Left lung (tissue), 8 donors: Measurements from ENCODE around the gene PTMS. TPM values are rescaled to one million over a fixed set of nuclear protein-coding genes. Genes with fewer than 3 reads are reported as not detected.

Source experiments
- polyA plus RNA-seq, 6 donors: library from polyadenylated mRNA; unstranded; fragments of 120-200 nt; gene quantifications; one replicate each; pipeline ENCODE4 v1.2.1, GENCODE V29; 2013; ENCODE audit not compliant: insufficient read length in 6 of 6
- total RNA-seq, 2 donors: library from RNA; stranded (reverse); fragmentation: NEBNext Ultra II Directional; extraction: Animal tissue kit (Norgen Biotek cat#: 25700); gene quantifications; one replicate each; pipeline ENCODE4 v1.2.1, GENCODE V29; 2021
- donor health status: DM: no; HTN: yes; CAD: no.
- donor health status: DM: no; HTN: no; CAD: no.

Gene PTMS
- total and polyA plus RNA-seq, 8 donors: 276 to 843 (median 669) TPM

Other genes starting within 250 kb of the PTMS start
- gene GAPDH, start 231.8 kb upstream of the PTMS start, total RNA-seq: 1,000 to 10,000 TPM; 1,126 to 2,070 TPM
- gene GAPDH, start 231.8 kb upstream of the PTMS start, polyA plus RNA-seq: 1,000 to 10,000 TPM; 1,473 to 1,774 (median 1,660) TPM
- 10 to 100 TPM; 15.2 to 27.9 TPM for gene IFFO1, start 210.3 kb upstream of the PTMS start, total RNA-seq
- 10 to 100 TPM; 14.5 to 24.7 (median 18.6) TPM for gene IFFO1, start 210.3 kb upstream of the PTMS start, polyA plus RNA-seq
- gene NOP2, start 198.1 kb upstream of the PTMS start, total RNA-seq: 10 to 100 TPM; 23.4 to 48.1 TPM
- gene NOP2, start 198.1 kb upstream of the PTMS start, polyA plus RNA-seq: 10 to 100 TPM; 20.6 to 39.2 (median 27.2) TPM
- gene CHD4, start 159.0 kb upstream of the PTMS start, total RNA-seq: 100 to 1,000 TPM; 159 to 171 TPM
- 100 to 1,000 TPM; 200 to 252 (median 234) TPM for gene CHD4, start 159.0 kb upstream of the PTMS start, polyA plus RNA-seq
- 1 to 10 TPM; 1.5 to 2.0 TPM for gene LPAR5, start 130.4 kb upstream of the PTMS start, total RNA-seq
- gene LPAR5, start 130.4 kb upstream of the PTMS start, polyA plus RNA-seq: 1 to 10 TPM; 1.1 to 1.8 (median 1.4) TPM
- 1 to 10 TPM; 4.9 to 6.3 TPM for gene ACRBP, start 118.9 kb upstream of the PTMS start, total RNA-seq
- 1 to 10 TPM; 5.4 to 8.2 (median 6.4) TPM for gene ACRBP, start 118.9 kb upstream of the PTMS start, polyA plus RNA-seq
- 10 to 100 TPM; 23.1 to 38.0 TPM for gene ING4, start 103.2 kb upstream of the PTMS start, total RNA-seq
- 100 to 1,000 TPM in 4 of 6 donors, 10 to 100 TPM in 2; 88.3 to 113 (median 101) TPM for gene ING4, start 103.2 kb upstream of the PTMS start, polyA plus RNA-seq
- 10 to 100 TPM; 39.3 to 55.0 TPM for gene ZNF384, start 77.0 kb upstream of the PTMS start, total RNA-seq
- 10 to 100 TPM; 86.7 to 97.9 (median 90.2) TPM for gene ZNF384, start 77.0 kb upstream of the PTMS start, polyA plus RNA-seq
- under 1 TPM; 0.18 to 0.44 TPM for gene PIANP, start 65.5 kb upstream of the PTMS start, total RNA-seq
- gene PIANP, start 65.5 kb upstream of the PTMS start, polyA plus RNA-seq: 1 to 10 TPM; 5.5 to 8.0 (median 6.1) TPM
- 10 to 100 TPM; 66.0 to 67.5 TPM for gene COPS7A, start 42.3 kb upstream of the PTMS start, total RNA-seq
- 10 to 100 TPM; 51.4 to 55.0 (median 53.3) TPM for gene COPS7A, start 42.3 kb upstream of the PTMS start, polyA plus RNA-seq
- 100 to 1,000 TPM; 142 to 148 TPM for gene MLF2, start 13.2 kb upstream of the PTMS start, total RNA-seq
- gene MLF2, start 13.2 kb upstream of the PTMS start, polyA plus RNA-seq: 100 to 1,000 TPM; 151 to 182 (median 167) TPM
- gene LAG3, start 6.2 kb downstream of the PTMS start, total RNA-seq: 1 to 10 TPM in 1 of 2 donors, under 1 TPM in 1; 0.79 to 2.4 TPM
- 1 to 10 TPM; 1.1 to 3.0 (median 1.7) TPM for gene LAG3, start 6.2 kb downstream of the PTMS start, polyA plus RNA-seq
- gene CD4, start 23.2 kb downstream of the PTMS start, total RNA-seq: 10 to 100 TPM; 64.5 to 96.2 TPM
- gene CD4, start 23.2 kb downstream of the PTMS start, polyA plus RNA-seq: 10 to 100 TPM; 90.2 to 97.8 (median 92.9) TPM
- gene GPR162, start 55.5 kb downstream of the PTMS start, total RNA-seq: 10 to 100 TPM; 12.7 to 13.7 TPM
- gene GPR162, start 55.5 kb downstream of the PTMS start, polyA plus RNA-seq: 10 to 100 TPM in 5 of 6 donors, 1 to 10 TPM in 1; 9.0 to 15.7 (median 11.5) TPM
- gene P3H3, start 62.0 kb downstream of the PTMS start, total RNA-seq: 10 to 100 TPM; 18.2 to 33.6 TPM
- gene P3H3, start 62.0 kb downstream of the PTMS start, polyA plus RNA-seq: 10 to 100 TPM; 18.0 to 41.7 (median 22.3) TPM
- 1 to 10 TPM; 2.0 to 3.3 TPM for gene GNB3, start 74.6 kb downstream of the PTMS start, total RNA-seq
- 1 to 10 TPM; 3.3 to 7.2 (median 5.4) TPM for gene GNB3, start 74.6 kb downstream of the PTMS start, polyA plus RNA-seq
- 1 to 10 TPM; 2.0 to 7.7 TPM for gene CDCA3, start 84.9 kb downstream of the PTMS start, total RNA-seq
- gene CDCA3, start 84.9 kb downstream of the PTMS start, polyA plus RNA-seq: 10 to 100 TPM; 25.3 to 59.2 (median 33.3) TPM
- 10 to 100 TPM; 80.2 to 90.2 TPM for gene USP5, start 85.8 kb downstream of the PTMS start, total RNA-seq
- 10 to 100 TPM; 50.8 to 66.3 (median 58.0) TPM for gene USP5, start 85.8 kb downstream of the PTMS start, polyA plus RNA-seq
- 100 to 1,000 TPM; 394 to 521 TPM for gene TPI1, start 101.2 kb downstream of the PTMS start, total RNA-seq
- 100 to 1,000 TPM; 416 to 483 (median 444) TPM for gene TPI1, start 101.2 kb downstream of the PTMS start, polyA plus RNA-seq
- gene SPSB2, start 106.9 kb downstream of the PTMS start, total RNA-seq: 10 to 100 TPM; 24.5 to 27.1 TPM
- gene SPSB2, start 106.9 kb downstream of the PTMS start, polyA plus RNA-seq: 10 to 100 TPM in 1 of 6 donors, 1 to 10 TPM in 5; 3.4 to 13.8 (median 7.2) TPM
- 10 to 100 TPM; 11.0 to 14.8 TPM for gene LRRC23, start 138.5 kb downstream of the PTMS start, total RNA-seq
- gene LRRC23, start 138.5 kb downstream of the PTMS start, polyA plus RNA-seq: 10 to 100 TPM; 18.3 to 36.8 (median 25.2) TPM
- 10 to 100 TPM; 42.3 to 50.0 TPM for gene ENO2, start 148.2 kb downstream of the PTMS start, total RNA-seq
- 10 to 100 TPM in 5 of 6 donors, 1 to 10 TPM in 1; 9.3 to 22.0 (median 14.3) TPM for gene ENO2, start 148.2 kb downstream of the PTMS start, polyA plus RNA-seq
- 100 to 1,000 TPM in 1 of 2 donors, 10 to 100 TPM in 1; 96.9 to 107 TPM for gene ATN1, start 161.6 kb downstream of the PTMS start, total RNA-seq
- gene ATN1, start 161.6 kb downstream of the PTMS start, polyA plus RNA-seq: 100 to 1,000 TPM in 5 of 6 donors, 10 to 100 TPM in 1; 94.9 to 134 (median 115) TPM
- not detected for gene RNU7-1, start 177.5 kb downstream of the PTMS start, total RNA-seq
- gene RNU7-1, start 177.5 kb downstream of the PTMS start, polyA plus RNA-seq: 1 to 10 TPM in 2 of 6 donors, not detected in 4; 7.9 to 9.7 TPM
- 100 to 1,000 TPM; 159 to 194 TPM for gene C12orf57, start 177.7 kb downstream of the PTMS start, total RNA-seq
- gene C12orf57, start 177.7 kb downstream of the PTMS start, polyA plus RNA-seq: 100 to 1,000 TPM; 175 to 239 (median 204) TPM
- gene PTPN6, start 185.0 kb downstream of the PTMS start, total RNA-seq: 100 to 1,000 TPM in 1 of 2 donors, 10 to 100 TPM in 1; 74.6 to 145 TPM
- 10 to 100 TPM; 17.4 to 21.2 (median 18.3) TPM for gene PTPN6, start 185.0 kb downstream of the PTMS start, polyA plus RNA-seq
- gene PHB2, start 204.3 kb downstream of the PTMS start, total RNA-seq: 100 to 1,000 TPM; 113 to 142 TPM
- gene PHB2, start 204.3 kb downstream of the PTMS start, polyA plus RNA-seq: 100 to 1,000 TPM; 280 to 322 (median 302) TPM
- 10 to 100 TPM; 36.3 to 46.6 TPM for gene EMG1, start 204.6 kb downstream of the PTMS start, total RNA-seq
- gene EMG1, start 204.6 kb downstream of the PTMS start, polyA plus RNA-seq: 10 to 100 TPM; 45.3 to 52.3 (median 47.6) TPM